MM.1S (cell line): ENCODE data around the gene ASMTL.

Source experiments
- DNase-seq: peaks from one replicate; pipeline ENCODE4 v3.0.0-alpha.2; 2015
- H2AFZ ChIP-seq: fragments of 300-600 bp; sonication (generic); 2 replicates; pipeline ENCODE4 v1.6.0; 2016; ENCODE audit warnings: antibody characterized with exemption, low read length
- H3F3A ChIP-seq: fragments of 300-600 bp; sonication (generic); 2 replicates; pipeline ENCODE4 v1.6.1; 2016; ENCODE audit warnings: mild to moderate bottlenecking, antibody characterized with exemption, low read length, moderate library complexity, mixed read lengths; ENCODE audit not compliant: insufficient read depth
- H3K27ac ChIP-seq: fragments of 300-600 bp; sonication (generic); 2 replicates; pipeline ENCODE4 v1.5.1; 2016; ENCODE audit warnings: mild to moderate bottlenecking, low read length
- H3K27me3 ChIP-seq: fragments of 300-600 bp; sonication (generic); replicated peaks from 2 replicates; pipeline ENCODE4 v1.6.0; 2016; ENCODE audit warnings: low read length; ENCODE audit not compliant: insufficient read depth
- H3K36me3 ChIP-seq: fragments of 300-600 bp; sonication (generic); replicated peaks from 2 replicates; pipeline ENCODE4 v1.6.1; 2016; ENCODE audit warnings: mild to moderate bottlenecking, low read length, mixed read lengths; ENCODE audit not compliant: insufficient read depth
- H3K4me1 ChIP-seq: fragments of 300-600 bp; sonication (generic); 2 replicates; pipeline ENCODE4 v1.6.1; 2016; ENCODE audit warnings: low read length, mixed read lengths
- H3K4me2 ChIP-seq: fragments of 300-600 bp; sonication (generic); 2 replicates; pipeline ENCODE4 v1.6.0; 2016; ENCODE audit warnings: low read depth, low read length
- H3K4me3 ChIP-seq: fragments of 300-600 bp; sonication (generic); 2 replicates; pipeline ENCODE4 v1.5.1; 2016; ENCODE audit warnings: low read length, mixed read lengths
- H3K79me2 ChIP-seq: fragments of 300-600 bp; sonication (generic); 2 replicates; pipeline ENCODE4 v1.6.1; 2016; ENCODE audit warnings: mixed run types, low read length, mixed read lengths
- H3K9ac ChIP-seq: fragments of 300-600 bp; sonication (generic); 2 replicates; pipeline ENCODE4 v1.6.1; 2016; ENCODE audit warnings: low read length, mixed read lengths
- H3K9me2 ChIP-seq: fragments of 300-600 bp; sonication (generic); replicated peaks from 2 replicates; pipeline ENCODE4 v1.6.1; 2016; ENCODE audit warnings: mild to moderate bottlenecking, low read length, mixed read lengths; ENCODE audit not compliant: insufficient read depth
- H3K9me3 ChIP-seq: fragments of 300-600 bp; sonication (generic); replicated peaks from 2 replicates; pipeline ENCODE4 v1.6.1; 2016; ENCODE audit warnings: mild to moderate bottlenecking, low read length, mixed read lengths; ENCODE audit not compliant: insufficient read depth
- H4K20me1 ChIP-seq: fragments of 300-600 bp; sonication (generic); 2 replicates; pipeline ENCODE4 v1.6.1; 2016; ENCODE audit warnings: mild to moderate bottlenecking, low read length, moderate library complexity, mixed read lengths; ENCODE audit not compliant: insufficient read depth
- EZH2 ChIP-seq: fragments of 300-600 bp; sonication (generic); optimal IDR thresholded peaks from 2 replicates; pipeline ENCODE3; 2017; ENCODE audit warnings: low read depth, mild to moderate bottlenecking, antibody characterized with exemption, low read length, mixed read lengths
- EZH2phosphoT487 ChIP-seq: fragments of 300-600 bp; sonication (generic); IDR thresholded peaks from 2 replicates; pipeline ENCODE4 v1.6.1; 2018; ENCODE audit warnings: antibody characterized with exemption, low read length
- TF ChIP-seq, protein P1 (sequence below): fragments of 300-600 bp; sonication (generic); IDR thresholded peaks from 2 replicates; pipeline ENCODE4 v1.5.1; 2016; ENCODE audit warnings: antibody characterized with exemption, low read length, mixed read lengths

ASMTL gene

DNA sequence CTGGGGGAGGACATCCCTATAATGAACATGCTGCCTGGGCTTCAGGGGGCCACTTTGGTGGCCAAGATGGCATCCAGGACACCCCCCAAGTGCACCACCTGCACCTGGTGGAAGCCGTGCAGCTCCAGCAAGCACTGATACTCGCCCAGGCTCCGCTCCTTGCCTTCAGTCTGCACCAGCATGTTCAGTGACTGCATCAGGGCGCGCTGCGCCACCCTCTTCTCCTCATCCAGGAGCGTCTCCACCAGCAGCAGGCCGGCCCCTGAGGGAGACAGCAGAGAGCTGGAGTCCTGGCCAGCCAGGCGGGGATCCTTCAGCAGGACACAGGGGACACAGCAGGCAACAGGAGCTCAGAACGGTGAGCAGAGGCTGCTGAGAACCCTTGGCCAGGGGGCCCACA lies 49.5 kb downstream of the ASMTL start:
- DNase-seq: no peak
- no peaks in the 10 kb centered on the region for H3K79me2 ChIP-seq
- H3K4me1 ChIP-seq: no peaks in the 10 kb centered on the region

DNA sequence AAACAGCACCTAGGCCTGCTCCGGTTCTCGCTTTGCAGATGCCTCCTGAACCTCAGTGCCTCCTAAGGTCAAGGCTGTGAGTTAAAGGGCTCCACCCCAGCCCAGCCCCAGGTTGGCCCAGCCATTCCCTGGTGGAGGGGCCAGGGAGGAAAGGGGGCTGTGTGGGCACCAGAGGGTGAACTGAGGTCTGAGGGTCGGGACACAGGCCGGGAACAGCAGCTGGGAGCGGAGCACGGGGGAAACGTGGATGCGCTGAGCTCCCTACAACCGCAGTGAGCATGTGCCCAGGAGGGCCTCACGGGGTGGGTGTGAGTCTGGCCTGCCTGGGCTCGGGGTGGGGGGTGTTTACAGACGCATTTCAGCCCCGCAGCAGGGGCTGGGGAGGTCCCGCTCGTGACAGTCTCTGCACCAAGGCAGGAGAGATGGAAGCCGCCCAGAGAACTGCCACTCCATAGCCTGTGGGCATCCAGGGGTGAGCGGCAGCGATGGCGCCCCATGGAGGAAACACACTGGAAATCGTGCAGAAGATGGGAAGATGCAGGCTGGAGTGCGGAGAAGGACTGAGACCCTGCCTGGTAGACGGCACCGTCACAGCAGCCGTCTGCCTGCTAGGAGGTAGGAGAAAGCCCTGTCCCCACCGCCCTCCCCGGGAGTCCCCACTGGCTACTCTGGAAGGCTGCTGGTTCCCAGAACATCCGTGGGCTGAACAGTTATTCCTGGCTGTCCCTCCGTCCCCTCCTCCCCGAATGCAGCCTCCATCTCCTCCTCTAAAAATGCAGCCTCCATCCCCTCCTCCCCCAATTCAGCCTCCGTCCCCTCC lies 50.9 kb downstream of the ASMTL start:
- no peak overlapping the region for H3K4me2 ChIP-seq
- no peaks in the 10 kb centered on the region for H4K20me1 ChIP-seq
- no peaks in the 10 kb centered on the region for H3F3A ChIP-seq
- no peak overlapping the region for H3K27ac ChIP-seq
- H2AFZ ChIP-seq: no peak overlapping the region
- no peaks in the 10 kb centered on the region for H3K9me3 ChIP-seq
- no peak for DNase-seq
- no peaks in the 10 kb centered on the region for H3K4me1 ChIP-seq
- no peak overlapping the region for H3K9ac ChIP-seq
- H3K27me3 ChIP-seq: no peaks in the 10 kb centered on the region
- H3K36me3 ChIP-seq: no peaks in the 10 kb centered on the region
- no peaks in the 10 kb centered on the region for H3K79me2 ChIP-seq
- no peaks in the 10 kb centered on the region for H3K9me2 ChIP-seq
- no peak for TF ChIP-seq EZH2
- no peak overlapping the region for H3K4me3 ChIP-seq

More for the DNA sequence above, 49.5 kb downstream of the ASMTL start:
- H3K9ac ChIP-seq: no peak overlapping the region
- H3K9me2 ChIP-seq: no peaks in the 10 kb centered on the region
- no peaks in the 10 kb centered on the region for H3K27me3 ChIP-seq
- no peaks in the 10 kb centered on the region for H3K36me3 ChIP-seq
- H3F3A ChIP-seq: no peaks in the 10 kb centered on the region
- no peak overlapping the region for H3K4me3 ChIP-seq
- H2AFZ ChIP-seq: no peak overlapping the region
- no peaks in the 10 kb centered on the region for H4K20me1 ChIP-seq
- H3K9me3 ChIP-seq: no peaks in the 10 kb centered on the region
- TF ChIP-seq EZH2phosphoT487 (no peak), EZH2 (no peak)
- TF ChIP-seq, protein P1, sequence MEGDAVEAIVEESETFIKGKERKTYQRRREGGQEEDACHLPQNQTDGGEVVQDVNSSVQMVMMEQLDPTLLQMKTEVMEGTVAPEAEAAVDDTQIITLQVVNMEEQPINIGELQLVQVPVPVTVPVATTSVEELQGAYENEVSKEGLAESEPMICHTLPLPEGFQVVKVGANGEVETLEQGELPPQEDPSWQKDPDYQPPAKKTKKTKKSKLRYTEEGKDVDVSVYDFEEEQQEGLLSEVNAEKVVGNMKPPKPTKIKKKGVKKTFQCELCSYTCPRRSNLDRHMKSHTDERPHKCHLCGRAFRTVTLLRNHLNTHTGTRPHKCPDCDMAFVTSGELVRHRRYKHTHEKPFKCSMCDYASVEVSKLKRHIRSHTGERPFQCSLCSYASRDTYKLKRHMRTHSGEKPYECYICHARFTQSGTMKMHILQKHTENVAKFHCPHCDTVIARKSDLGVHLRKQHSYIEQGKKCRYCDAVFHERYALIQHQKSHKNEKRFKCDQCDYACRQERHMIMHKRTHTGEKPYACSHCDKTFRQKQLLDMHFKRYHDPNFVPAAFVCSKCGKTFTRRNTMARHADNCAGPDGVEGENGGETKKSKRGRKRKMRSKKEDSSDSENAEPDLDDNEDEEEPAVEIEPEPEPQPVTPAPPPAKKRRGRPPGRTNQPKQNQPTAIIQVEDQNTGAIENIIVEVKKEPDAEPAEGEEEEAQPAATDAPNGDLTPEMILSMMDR: no peak
- no peak overlapping the region for H3K27ac ChIP-seq
- no peak overlapping the region for H3K4me2 ChIP-seq

DNA sequence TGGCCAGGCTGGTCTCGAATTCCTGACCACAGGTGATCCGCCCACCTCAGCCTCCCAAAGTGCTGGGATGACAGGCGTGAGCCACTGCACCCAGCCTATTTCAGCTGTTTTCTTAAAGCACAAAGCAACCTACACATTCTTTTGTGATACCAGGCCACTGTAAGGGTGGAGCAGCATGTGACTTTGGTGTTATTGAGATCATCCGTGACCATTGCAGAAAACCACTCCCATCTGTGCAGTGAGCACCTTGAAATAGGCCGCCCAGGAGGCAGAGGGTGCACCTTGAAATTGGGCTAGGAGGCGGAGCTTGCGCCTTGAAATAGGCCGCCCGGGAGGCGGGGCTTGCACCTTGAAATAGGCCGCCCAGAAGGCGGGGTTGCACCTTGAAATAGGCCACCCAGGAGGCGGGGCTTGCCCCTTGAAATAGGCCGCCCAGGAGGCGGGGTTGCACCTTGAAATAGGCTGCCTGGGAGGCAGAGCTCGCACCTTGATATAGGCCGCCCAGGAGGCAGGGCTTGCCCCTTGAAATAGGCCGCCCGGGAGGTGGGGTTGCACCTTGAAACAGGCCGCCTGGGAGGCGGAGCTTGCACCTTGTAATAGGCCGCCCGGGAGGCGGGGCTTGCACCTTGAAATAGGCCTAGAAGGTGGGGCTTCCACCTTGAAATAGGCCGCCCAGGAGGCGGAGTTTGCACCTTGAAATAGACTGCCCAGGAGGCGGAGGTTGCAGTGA lies 51.8 kb downstream of the ASMTL start:
- Histone ChIP-seq H3K4me3 (no peak overlapping the region), H4K20me1 (no peaks in the 10 kb centered on the region), H3K9ac (no peak overlapping the region), H3K27ac (no peak overlapping the region), H3K36me3 (no peaks in the 10 kb centered on the region), H3K79me2 (peaks cover under 1% of the 10 kb centered on the region; the same call in 1 of the 2 replicates), H3K9me3 (no peaks in the 10 kb centered on the region), H3K27me3 (no peaks in the 10 kb centered on the region), H2AFZ (no peak overlapping the region), H3K4me1 (no peaks in the 10 kb centered on the region), H3K4me2 (no peak overlapping the region), H3K9me2 (no peaks in the 10 kb centered on the region), H3F3A (no peaks in the 10 kb centered on the region)
- TF ChIP-seq EZH2phosphoT487: no peak
- TF ChIP-seq EZH2: no peak
- TF ChIP-seq, protein P1: no peak
- no peak for DNase-seq

DNA sequence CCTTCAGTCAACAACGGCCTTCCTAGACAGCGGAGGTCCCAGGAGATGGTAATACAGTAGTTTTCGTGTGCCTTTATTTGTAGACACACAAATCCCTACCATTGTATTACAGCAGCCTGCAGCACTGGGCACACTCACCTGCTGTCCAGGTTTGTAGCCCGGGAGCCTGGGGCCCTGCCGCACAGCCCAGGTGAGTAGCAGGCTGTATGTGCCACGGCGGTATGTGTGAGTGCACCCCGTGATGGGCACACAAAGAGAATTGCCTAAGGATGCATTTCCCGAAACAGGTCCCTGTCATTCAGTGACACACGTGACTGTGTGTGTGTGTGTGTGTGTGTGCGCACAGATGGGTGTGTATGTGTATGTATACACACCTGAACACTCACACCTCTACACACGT lies 52.7 kb downstream of the ASMTL start:
- Histone ChIP-seq H3K9me3 (no peaks in the 10 kb centered on the region), H3K27me3 (no peaks in the 10 kb centered on the region), H3K4me2 (no peak overlapping the region), H2AFZ (no peak overlapping the region), H3F3A (no peaks in the 10 kb centered on the region), H3K79me2 (peaks cover 9% of the 10 kb centered on the region), H3K9me2 (no peaks in the 10 kb centered on the region), H3K4me3 (no peak overlapping the region), H3K4me1 (no peaks in the 10 kb centered on the region), H3K9ac (no peak overlapping the region), H3K27ac (no peak overlapping the region), H3K36me3 (no peaks in the 10 kb centered on the region), H4K20me1 (no peaks in the 10 kb centered on the region)
- TF ChIP-seq, protein P1: no peak
- no peak for TF ChIP-seq EZH2phosphoT487
- no peak for TF ChIP-seq EZH2
- no peak for DNase-seq
